Urothelium cell line (cell line): ENCODE measurements around the gene SCARB2.
A peak's percentile ranks its signal among the peaks of the same experiment; 100 is the strongest.

Experiments
- DNase-seq: peaks from one replicate; pipeline ENCODE4 v3.0.0; 2011; ENCODE audit warnings: low spot score, mixed read lengths
- FAIRE-seq: peaks from 2 replicates; lab custom pipeline; 2011; peaks lifted over from hg19 to GRCh38; lab: Jason Lieb, UNC

SCARB2 gene

GRCh38 chr4:76233083-76233482 is 19.5 kb upstream of the SCARB2 start:
- DNase-seq (no peak), FAIRE-seq (no peak)

- FAIRE-seq (no peak), DNase-seq (no peak)
Measured at GRCh38 chr4:76232681-76233080, 19.1 kb upstream of the SCARB2 start.

- DNase-seq: no peak
- no peak for FAIRE-seq
Measured at GRCh38 chr4:76226418-76226817, 12.8 kb upstream of the SCARB2 start.

GRCh38 chr4:76224171-76224570 is 10.5 kb upstream of the SCARB2 start:
- FAIRE-seq (no peak), DNase-seq (no peak)

- FAIRE-seq: no peak
- no peak for DNase-seq
Measured at GRCh38 chr4:76219299-76220055, 5.9 kb upstream of the SCARB2 start.

GRCh38 chr4:76216975-76217814 is 3.6 kb upstream of the SCARB2 start:
- DNase-seq (no peak), FAIRE-seq (no peak)

GRCh38 chr4:76216524-76216923 is 2.9 kb upstream of the SCARB2 start:
- DNase-seq (no peak), FAIRE-seq (no peak)

- DNase-seq: no peak
- FAIRE-seq: no peak
Measured at GRCh38 chr4:76215077-76215476, 1.5 kb upstream of the SCARB2 start.

- no peak for FAIRE-seq
- DNase-seq: peak; percentile 11
Measured at GRCh38 chr4:76214177-76214675, 602 bp upstream of the SCARB2 start.

- DNase-seq: peak; percentile 26
- peak; percentile 37 for FAIRE-seq
Measured at GRCh38 chr4:76212851-76213414, 691 bp downstream of the SCARB2 start.

- FAIRE-seq: no peak
Measured at GRCh38 chr4:76211769-76212708, 1.6 kb downstream of the SCARB2 start.

GRCh38 chr4:76210452-76210851 is 3.2 kb downstream of the SCARB2 start:
- FAIRE-seq (no peak), DNase-seq (no peak)

More at GRCh38 chr4:76211769-76212708, 1.6 kb downstream of the SCARB2 start:
- DNase-seq: no peak

GRCh38 chr4:76209881-76210280 is 3.7 kb downstream of the SCARB2 start:
- FAIRE-seq: no peak
- DNase-seq: no peak

GRCh38 chr4:76208005-76208765 is 5.4 kb downstream of the SCARB2 start:
- DNase-seq: peak; percentile 17
- no peak for FAIRE-seq

GRCh38 chr4:76207549-76207948 is 6.1 kb downstream of the SCARB2 start:
- DNase-seq (no peak), FAIRE-seq (no peak)

GRCh38 chr4:76206222-76206942 is 7.2 kb downstream of the SCARB2 start:
- DNase-seq: no peak

GRCh38 chr4:76205476-76205875 is 8.1 kb downstream of the SCARB2 start:
- FAIRE-seq (no peak), DNase-seq (no peak)

More at GRCh38 chr4:76206222-76206942, 7.2 kb downstream of the SCARB2 start:
- no peak for FAIRE-seq

GRCh38 chr4:76204936-76205335 is 8.7 kb downstream of the SCARB2 start:
- FAIRE-seq: no peak

GRCh38 chr4:76203541-76203940 is 10.1 kb downstream of the SCARB2 start:
- no peak for FAIRE-seq
- no peak for DNase-seq

More at GRCh38 chr4:76204936-76205335, 8.7 kb downstream of the SCARB2 start:
- no peak for DNase-seq
